Upper lobe of left lung (tissue), 6 donors: ENCODE results near the gene RUFY1. TPM values are rescaled to one million over a fixed set of nuclear protein-coding genes. Genes with fewer than 3 reads are reported as not detected.
"Not testable (repeated sequence)": the region's sequence is repeated elsewhere in the genome, so short reads cannot be mapped to it uniquely, and the experiment has no call there.

Source experiments
- ATAC-seq, 2 donors: fragments of 200-7000 bp; cut with Tn5 transposase; one replicate each; pipeline ENCODE4 v1.9.1; 2022; ENCODE audit warnings: mild to moderate bottlenecking in 2 of 2, moderate library complexity in 2 of 2; ENCODE audit not compliant: low FRiP score in 2 of 2
- DNase-seq, 2 donors: peaks; one replicate each; pipeline ENCODE4 v3.0.0-alpha.2; 2019 to 2020
- H3K27ac ChIP-seq, 4 donors: fragments of 200-600 bp; sonication (generic); one replicate each; pipeline ENCODE4 v1.5.1; 2016 to 2019
- H3K27me3 ChIP-seq, 4 donors: fragments of 200-600 bp; sonication (generic); one replicate each; pipeline ENCODE4 v1.5.1; 2017 to 2019
- H3K36me3 ChIP-seq, 4 donors: fragments of 200-600 bp; sonication (generic); one replicate each; pipeline ENCODE4 v1.5.1; 2016 to 2019
- H3K4me1 ChIP-seq, 4 donors: fragments of 200-600 bp; sonication (generic); one replicate each; pipeline ENCODE4 v1.5.1; 2018 to 2019
- H3K4me3 ChIP-seq, 4 donors: fragments of 200-600 bp; sonication (generic); one replicate each; pipeline ENCODE4 v1.5.1; 2017 to 2019; ENCODE audit warnings: mild to moderate bottlenecking in 2 of 4, moderate library complexity in 1 of 4
- H3K9me3 ChIP-seq, 4 donors: fragments of 200-600 bp; sonication (generic); one replicate each; pipeline ENCODE4 v1.5.1; 2018 to 2019
- CTCF ChIP-seq, 6 experiments: fragments of 450-650 bp in 4 of 6; fragments of 200-600 bp in 2 of 6; sonication (generic) in 2 of 6; IDR thresholded peaks; one replicate each; pipeline ENCODE4 v1.5.1; 2016 to 2019; ENCODE audit warnings: antibody characterized with exemption in 6 of 6
- EP300 ChIP-seq, 4 donors: sonication (generic); formaldehyde crosslinking; IDR thresholded peaks; one replicate each; pipeline ENCODE4 v1.5.1; 2017; ENCODE audit warnings: antibody characterized with exemption in 4 of 4, control low read depth in 2 of 4
- POLR2A ChIP-seq, 4 donors: fragments of 450-650 bp; IDR thresholded peaks; one replicate each; pipeline ENCODE4 v1.5.1; 2016 to 2017; ENCODE audit warnings: antibody characterized with exemption in 4 of 4, mild to moderate bottlenecking in 2 of 4
- POLR2AphosphoS5 ChIP-seq, 2 donors: sonication (generic); formaldehyde crosslinking; IDR thresholded peaks; one replicate each; pipeline ENCODE4 v1.5.1; 2017; ENCODE audit warnings: antibody characterized with exemption in 2 of 2
- WGBS, 2 donors: methylation state at CpG; one replicate each; pipeline ENCODE4 v1.1.5; 2017 to 2018; 5-methylcytosine and 5-hydroxymethylcytosine counted together
- total RNA-seq, 6 donors: library from RNA; depleted of rRNA in 4 of 6; stranded (reverse); fragments of >200 nt in 4 of 6; gene quantifications; one replicate each; pipeline versions ENCODE4 v1.1.0 to v1.2.1, GENCODE V29; 2016 to 2021
- donor health status: DM: no; HTN: no; CAD: no; lungs with moderate emphysema.
- donor health status: DM: no; HTN: yes; CAD: no; lungs with severe emphysema.

RUFY1 gene
- total RNA-seq, 6 donors from 2014 or later, result 42.3 to 128 (median 74.7) TPM

- no peak overlapping the region for H3K4me3 ChIP-seq
- 86 to 89% methylated on average over 9 of the region's 9 CpGs for WGBS, 2 donors
Measured at GRCh38 chr5:179516221-179516620, 34.1 kb upstream of the RUFY1 start.

GRCh38 chr5:179517746-179518145 lies 32.6 kb upstream of the RUFY1 start:
- not testable (repeated sequence) for H3K4me3 ChIP-seq, DNase-seq, H3K9me3 ChIP-seq, H3K4me1 ChIP-seq, H3K27me3 ChIP-seq, H3K36me3 ChIP-seq, H3K27ac ChIP-seq
- 68 to 89% methylated on average over 4 to 5 of the region's 7 CpGs for WGBS, 2 donors
- ATAC-seq, result peak in 1 of 2 donors; percentile 30

More at GRCh38 chr5:179516221-179516620, 34.1 kb upstream of the RUFY1 start:
- Histone ChIP-seq H3K27me3 (no peaks in the 10 kb centered on the region), H3K27ac (no peak overlapping the region), H3K9me3 (peaks cover 0 to 3% (median 0%) of the 10 kb centered on the region in 4 donors), H3K36me3 (no peaks in the 10 kb centered on the region), H3K4me1 (no peaks in the 10 kb centered on the region)
- TF ChIP-seq POLR2A (IDR thresholded peaks at IDR 0.05) (no peak), POLR2AphosphoS5 (IDR thresholded peaks at IDR 0.05) (no peak), CTCF (IDR thresholded peaks at IDR 0.05) (no peak), EP300 (IDR thresholded peaks at IDR 0.05) (no peak)
- no peak for DNase-seq
- ATAC-seq, result no peak

- not testable (repeated sequence) for H3K27ac ChIP-seq, H3K4me3 ChIP-seq, DNase-seq, H3K4me1 ChIP-seq, H3K36me3 ChIP-seq, H3K9me3 ChIP-seq, H3K27me3 ChIP-seq
- ATAC-seq, result peak in 1 of 2 donors; percentile 15
- WGBS, 2 donors, result 53 to 63% methylated on average over 6 to 11 of the region's 17 CpGs
Measured at GRCh38 chr5:179518369-179518768, 32.0 kb upstream of the RUFY1 start.

- H3K9me3 ChIP-seq, H3K4me1 ChIP-seq, H3K36me3 ChIP-seq, H3K27ac ChIP-seq, DNase-seq, H3K4me3 ChIP-seq, H3K27me3 ChIP-seq, ATAC-seq: not testable (repeated sequence)
- peak in 1 of 6 experiments; percentile 11 for TF ChIP-seq CTCF (IDR thresholded peaks at IDR 0.05)
- WGBS, 2 donors, result 56 to 61% methylated on average over 15 of the region's 15 CpGs
Measured at GRCh38 chr5:179519416-179520070, 30.8 kb upstream of the RUFY1 start.

- not testable (repeated sequence) for H3K4me3 ChIP-seq, H3K27me3 ChIP-seq, H3K4me1 ChIP-seq, H3K9me3 ChIP-seq, ATAC-seq, H3K27ac ChIP-seq, H3K36me3 ChIP-seq, DNase-seq
- WGBS, 2 donors, result 65 to 69% methylated on average over 1 to 5 of the region's 5 CpGs
Measured at GRCh38 chr5:179522107-179522506, 28.2 kb upstream of the RUFY1 start.

GRCh38 chr5:179526978-179527377 lies 23.4 kb upstream of the RUFY1 start:
- Histone ChIP-seq H3K4me3 (no peak overlapping the region), H3K4me1 (peaks cover 0 to 16% (median 8%) of the 10 kb centered on the region in 4 donors), H3K36me3 (no peaks in the 10 kb centered on the region), H3K27me3 (no peaks in the 10 kb centered on the region), H3K9me3 (no peaks in the 10 kb centered on the region), H3K27ac (no peak overlapping the region)
- 38% methylated on average over 1 of the region's 1 CpG for WGBS, 2 donors
- TF ChIP-seq EP300 (IDR thresholded peaks at IDR 0.05) (no peak), CTCF (IDR thresholded peaks at IDR 0.05) (no peak), POLR2AphosphoS5 (IDR thresholded peaks at IDR 0.05) (no peak), POLR2A (IDR thresholded peaks at IDR 0.05) (no peak)
- no peak for DNase-seq
- no peak for ATAC-seq
